H1 (cell line): ENCODE data around the gene ARHGEF7. TPM values are rescaled to one million over a fixed set of nuclear protein-coding genes. Genes with fewer than 3 reads are reported as not detected.

ENCODE experiments used
- polyA plus RNA-seq, 7 experiments: library from polyadenylated mRNA; depleted of rRNA in 3 of 7; stranded (reverse) in 5 of 7; unstranded in 2 of 7; fragments of >200 nt in 5 of 7; fragments of 200-250 nt in 2 of 7; gene quantifications; 1 replicate in 5 of 7; 2 replicates in 1 of 7; 4 replicates in 1 of 7; pipeline versions ENCODE4 v1.2.1 to v1.2.3, GENCODE V29; 2011 to 2013; ENCODE audit warnings: missing spikeins in 2 of 7, mixed read lengths in 2 of 7
- total RNA-seq: library from RNA; stranded (reverse); fragmentation: NEBNext Ultra II Directional; extraction: Animal tissue kit (Norgen Biotek cat#: 25700); gene quantifications from 2 replicates; pipeline ENCODE4 v1.2.1, GENCODE V29; 2021
- TF ChIP-seq, protein P1 (sequence below): IDR thresholded peaks from 2 replicates; pipeline ENCODE4 v1.6.1; 2012; ENCODE audit warnings: inconsistent platforms

The ARHGEF7 gene
- total and polyA plus RNA-seq, 2 of the 8 experiments (the other 6 are each of a cell fraction or from before 2014, with no cell fraction given), result 26.2 to 56.5 TPM

DNA sequence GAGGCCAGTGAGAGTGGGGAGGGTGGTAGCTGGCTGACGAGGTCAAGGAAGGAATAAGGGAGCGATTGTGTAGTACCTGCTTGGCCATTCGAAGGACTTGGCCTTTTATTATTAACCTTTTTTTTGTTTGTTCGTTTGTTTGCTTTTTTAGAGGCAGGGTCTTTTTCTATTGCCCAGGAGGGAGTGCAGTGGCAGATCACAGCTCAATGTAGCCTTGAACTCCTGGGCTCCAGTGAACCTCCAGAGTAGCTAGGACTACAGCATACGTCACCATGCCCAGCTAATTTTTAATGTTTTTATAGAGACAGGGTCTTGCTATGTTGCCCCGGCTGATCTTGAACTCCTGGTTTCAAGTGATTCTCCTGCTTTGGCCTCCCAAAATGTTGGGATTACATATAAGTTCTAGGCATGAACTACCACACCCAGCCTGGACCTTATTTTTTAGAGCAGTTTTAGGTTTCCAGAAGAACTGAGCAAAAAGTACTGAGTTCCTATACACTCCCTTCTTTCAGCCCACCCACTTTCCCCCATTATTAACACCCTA is 25.5 kb downstream of the ARHGEF7 start (continued):
- TF ChIP-seq, protein P1, sequence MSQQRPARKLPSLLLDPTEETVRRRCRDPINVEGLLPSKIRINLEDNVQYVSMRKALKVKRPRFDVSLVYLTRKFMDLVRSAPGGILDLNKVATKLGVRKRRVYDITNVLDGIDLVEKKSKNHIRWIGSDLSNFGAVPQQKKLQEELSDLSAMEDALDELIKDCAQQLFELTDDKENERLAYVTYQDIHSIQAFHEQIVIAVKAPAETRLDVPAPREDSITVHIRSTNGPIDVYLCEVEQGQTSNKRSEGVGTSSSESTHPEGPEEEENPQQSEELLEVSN, result no peak
